NT2/D1 (cell line): ENCODE data around the gene PRKCB.

Experiments
- DNase-seq: peaks from one replicate; pipeline ENCODE4 v3.0.0-alpha.2; 2011; ENCODE audit warnings: low read depth, low spot score
- H3K27me3 ChIP-seq: 2 replicates; pipeline ENCODE4 v1.6.0; 2011; ENCODE audit warnings: mild to moderate bottlenecking; ENCODE audit not compliant: insufficient read length, insufficient read depth
- H3K36me3 ChIP-seq: 2 replicates; pipeline ENCODE4 v1.6.1; 2011; ENCODE audit warnings: mild to moderate bottlenecking, low read length, mixed read lengths; ENCODE audit not compliant: insufficient read depth, insufficient read length
- H3K4me1 ChIP-seq: 2 replicates; pipeline ENCODE4 v1.5.1; 2011; ENCODE audit not compliant: insufficient read depth, insufficient read length
- H3K4me3 ChIP-seq: 2 replicates; pipeline ENCODE4 v1.5.1; 2011; ENCODE audit warnings: low read depth; ENCODE audit not compliant: insufficient read length
- H3K9ac ChIP-seq: 2 replicates; pipeline ENCODE4 v1.6.0; 2011; ENCODE audit warnings: low read depth; ENCODE audit not compliant: insufficient read length
- H3K9me3 ChIP-seq: 2 replicates; pipeline ENCODE4 v1.5.1; 2011; ENCODE audit warnings: mild to moderate bottlenecking, low read length; ENCODE audit not compliant: insufficient read depth
- SUZ12 ChIP-seq: IDR thresholded peaks from 2 replicates; pipeline ENCODE4 v1.6.1; 2011; ENCODE audit not compliant: insufficient read length, insufficient read depth; ENCODE audit errors: extremely low read depth
- YY1 ChIP-seq: IDR thresholded peaks from 2 replicates; pipeline ENCODE4 v1.6.1; 2011; ENCODE audit not compliant: insufficient read length, insufficient read depth
- ZNF274 ChIP-seq: IDR thresholded peaks from 2 replicates; pipeline ENCODE4 v1.6.1; 2011; ENCODE audit warnings: mild to moderate bottlenecking, low read depth, low read length

Gene PRKCB

GRCh38 chr16:23826528-23827045 lies 9.2 kb upstream of the PRKCB start:
- TF ChIP-seq YY1 (no peak), ZNF274 (no peak), SUZ12 (no peak)
- DNase-seq: no peak
- Histone ChIP-seq H3K9me3 (peaks cover 18% of the 10 kb centered on the region; the same call in 1 of the 2 replicates), H3K4me3 (no peak overlapping the region), H3K27me3 (no peaks in the 10 kb centered on the region), H3K9ac (no peak overlapping the region), H3K4me1 (no peaks in the 10 kb centered on the region), H3K36me3 (no peaks in the 10 kb centered on the region)

GRCh38 chr16:23827057-23827456 lies 8.7 kb upstream of the PRKCB start:
- DNase-seq: no peak
- Histone ChIP-seq H3K9ac (no peak overlapping the region), H3K4me3 (no peak overlapping the region), H3K27me3 (no peaks in the 10 kb centered on the region), H3K9me3 (peaks cover 18% of the 10 kb centered on the region; the same call in 1 of the 2 replicates), H3K4me1 (no peaks in the 10 kb centered on the region), H3K36me3 (no peaks in the 10 kb centered on the region)
- TF ChIP-seq YY1: no peak
- TF ChIP-seq SUZ12: no peak

- no peak for DNase-seq
- H3K27me3 ChIP-seq: peaks cover 13% of the 10 kb centered on the region
- peaks cover 18% of the 10 kb centered on the region; the same call in 1 of the 2 replicates for H3K9me3 ChIP-seq
- TF ChIP-seq YY1: no peak
- no peaks in the 10 kb centered on the region for H3K36me3 ChIP-seq
- no peak overlapping the region for H3K4me3 ChIP-seq
- no peak overlapping the region for H3K9ac ChIP-seq
- no peaks in the 10 kb centered on the region for H3K4me1 ChIP-seq
Observed at GRCh38 chr16:23829454-23829853, 6.3 kb upstream of the PRKCB start.

- Histone ChIP-seq H3K9ac (no peak overlapping the region), H3K4me1 (no peaks in the 10 kb centered on the region), H3K36me3 (no peaks in the 10 kb centered on the region), H3K9me3 (peaks cover 18% of the 10 kb centered on the region; the same call in 1 of the 2 replicates), H3K27me3 (peaks cover 21% of the 10 kb centered on the region), H3K4me3 (no peak overlapping the region)
- no peak for TF ChIP-seq SUZ12
- TF ChIP-seq ZNF274: no peak
- no peak for TF ChIP-seq YY1
- DNase-seq: no peak
Observed at GRCh38 chr16:23830276-23830675, 5.5 kb upstream of the PRKCB start.

- H3K4me1 ChIP-seq: peaks cover 5% of the 10 kb centered on the region
- H3K4me3 ChIP-seq: no peak overlapping the region
- no peak overlapping the region for H3K9ac ChIP-seq
- H3K27me3 ChIP-seq: peaks cover 42% of the 10 kb centered on the region
- H3K9me3 ChIP-seq: peaks cover 18% of the 10 kb centered on the region; the same call in 1 of the 2 replicates
- no peak for DNase-seq
- no peaks in the 10 kb centered on the region for H3K36me3 ChIP-seq
- TF ChIP-seq YY1: no peak
- no peak for TF ChIP-seq ZNF274
- no peak for TF ChIP-seq SUZ12
Observed at GRCh38 chr16:23832882-23833281, 2.9 kb upstream of the PRKCB start.

- TF ChIP-seq SUZ12: no peak
- TF ChIP-seq YY1: no peak
- TF ChIP-seq ZNF274: no peak
- Histone ChIP-seq H3K4me3 (no peak overlapping the region), H3K27me3 (peaks cover 48% of the 10 kb centered on the region), H3K36me3 (no peaks in the 10 kb centered on the region), H3K9me3 (peaks cover 18% of the 10 kb centered on the region; the same call in 1 of the 2 replicates), H3K4me1 (peaks cover 5% of the 10 kb centered on the region), H3K9ac (no peak overlapping the region)
- DNase-seq: no peak
Observed at GRCh38 chr16:23833504-23833903, 2.3 kb upstream of the PRKCB start.

- no peaks in the 10 kb centered on the region for H3K36me3 ChIP-seq
- peaks cover 5% of the 10 kb centered on the region for H3K4me1 ChIP-seq
- H3K27me3 ChIP-seq: peaks cover 53% of the 10 kb centered on the region
- no peak for DNase-seq
- no peak for TF ChIP-seq SUZ12
- no peak for TF ChIP-seq YY1
- TF ChIP-seq ZNF274: no peak
- H3K9me3 ChIP-seq: peaks cover 14% of the 10 kb centered on the region; the same call in 1 of the 2 replicates
- H3K9ac ChIP-seq: no peak overlapping the region
- H3K4me3 ChIP-seq: no peak overlapping the region
Observed at GRCh38 chr16:23833960-23834685, 1.7 kb upstream of the PRKCB start.
